ENCODE results near the gene RFX2. TPM values are rescaled to one million over a fixed set of nuclear protein-coding genes. Genes with fewer than 3 reads are reported as not detected.

The RFX2 gene
- total and polyA plus RNA-seq, 9 of the 15 experiments (the other 6 are each of a cell fraction or from before 2014, with no cell fraction given), result 3.6 to 18.7 (median 8.7) TPM

DNA sequence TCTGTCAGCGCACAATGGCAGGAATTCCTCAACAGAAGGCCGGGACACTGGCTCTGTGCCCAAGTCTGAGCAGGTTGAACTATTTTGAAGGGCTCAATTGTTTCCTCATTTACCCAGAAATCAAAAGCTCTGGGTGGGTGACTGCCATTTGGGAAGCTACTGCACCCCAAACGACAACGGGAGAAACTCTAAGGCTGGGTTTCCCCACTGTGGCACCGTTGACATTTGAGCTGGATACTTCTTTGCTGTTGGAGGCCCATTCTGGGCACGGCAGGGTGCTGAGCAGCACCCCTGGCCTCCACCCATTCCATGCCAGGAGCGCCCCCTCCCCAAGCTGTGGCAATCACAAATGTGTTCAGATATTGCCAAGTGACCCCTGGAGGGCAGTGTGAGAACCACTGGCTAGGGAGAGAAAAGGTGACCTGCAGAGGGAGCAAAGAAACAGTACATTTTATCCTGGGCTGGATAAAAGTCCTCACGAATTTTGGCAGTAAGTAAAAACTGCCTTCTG lies 62.5 kb downstream of the RFX2 start:
- Histone ChIP-seq H2AFZ (ENCODE audit: low read depth, low read length) (peak overlapping the region; percentile 66; the same call in 1 of the 2 replicates), H3K79me2 (ENCODE audit: control insufficient read depth, insufficient read depth, low read length) (no peaks in the 10 kb centered on the region; the same call in 2 of the 3 replicates), H4K20me1 (replicated peaks; ENCODE audit: control insufficient read depth, insufficient read depth, low read length) (no peaks in the 10 kb centered on the region), H3K4me1 (replicated peaks in 1 of 2; ENCODE audit: control insufficient read depth in 2 of 2, insufficient read depth in 2 of 2, low read length in 2 of 2) (peaks cover 4 to 9% of the 10 kb centered on the region in 2 experiments; a peak in 3 of 5 replicates), H3K9me3 (replicated peaks; ENCODE audit: control insufficient read depth, insufficient read depth, low read depth, low read length) (no peaks in the 10 kb centered on the region), H3K4me2 (ENCODE audit: insufficient read depth, low read length) (no peak overlapping the region), H3K27me3 (ENCODE audit: control insufficient read depth in 2 of 2, insufficient read depth in 2 of 2, low read length in 2 of 2) (no peaks in the 10 kb centered on the region), H3K27ac (ENCODE audit: extremely low read depth, low read depth, low read length) (no peak overlapping the region), H3K9ac (ENCODE audit: insufficient read depth in 1 of 2, low read depth in 2 of 2, low read length in 2 of 2) (no peak overlapping the region), H3K4me3 (no peak overlapping the region), H3K9me1 (ENCODE audit: control insufficient read depth, insufficient read depth, low read length) (no peaks in the 10 kb centered on the region), H3K36me3 (ENCODE audit: control insufficient read depth, insufficient read depth, low read length) (no peaks in the 10 kb centered on the region)
- CTCF ChIA-PET (ENCODE audit: low intra/inter-chr PET ratio), result interaction anchor here (0.6 to 6.0 kb wide), 7 partner anchors 49 to 816 kb away, joined by 3 to 152 read pairs (median 6); partner anchors contain the start of genes CATSPERD and LONP1
- in situ Hi-C loops (cut with MboI) (loop anchor here (5.0 kb wide), 1 partner anchor 255 kb away; no protein-coding TSS in a partner anchor), intact Hi-C loops (cut with micrococcal nuclease) (loop anchor here (1.0 to 10.0 kb wide), 4 partner anchors 60 to 817 kb away; no protein-coding TSS in a partner anchor)
- FAIRE-seq (peak; percentile 77), DNase-seq (ENCODE audit: extremely low read depth in 1 of 4, low spot score in 3 of 4) (peak; percentile 60 to 68 (median 62)), ATAC-seq (peak; percentile 93)
- no TSS peak for BruUV-seq (replicated peaks)
- 58% methylated on average over 8 of the region's 8 CpGs for WGBS (ENCODE audit: insufficient coverage, low coverage, missing lambda C conversion rate)
- POLR2A ChIA-PET, result interaction anchor here (0.6 to 1.3 kb wide), 4 partner anchors 11 to 78 kb away, joined by 3 to 5 read pairs (median 3); no protein-coding TSS in a partner anchor
- TF ChIP-seq SMC3 (conservative IDR thresholded peaks at IDR 0.05; ENCODE audit: insufficient read depth, low read depth, low read length), result peak; percentile 59
- TF ChIP-seq MEF2D (tag; conservative IDR thresholded peaks at IDR 0.05; ENCODE audit: low read depth), result no peak
- TF ChIP-seq, protein P1, sequence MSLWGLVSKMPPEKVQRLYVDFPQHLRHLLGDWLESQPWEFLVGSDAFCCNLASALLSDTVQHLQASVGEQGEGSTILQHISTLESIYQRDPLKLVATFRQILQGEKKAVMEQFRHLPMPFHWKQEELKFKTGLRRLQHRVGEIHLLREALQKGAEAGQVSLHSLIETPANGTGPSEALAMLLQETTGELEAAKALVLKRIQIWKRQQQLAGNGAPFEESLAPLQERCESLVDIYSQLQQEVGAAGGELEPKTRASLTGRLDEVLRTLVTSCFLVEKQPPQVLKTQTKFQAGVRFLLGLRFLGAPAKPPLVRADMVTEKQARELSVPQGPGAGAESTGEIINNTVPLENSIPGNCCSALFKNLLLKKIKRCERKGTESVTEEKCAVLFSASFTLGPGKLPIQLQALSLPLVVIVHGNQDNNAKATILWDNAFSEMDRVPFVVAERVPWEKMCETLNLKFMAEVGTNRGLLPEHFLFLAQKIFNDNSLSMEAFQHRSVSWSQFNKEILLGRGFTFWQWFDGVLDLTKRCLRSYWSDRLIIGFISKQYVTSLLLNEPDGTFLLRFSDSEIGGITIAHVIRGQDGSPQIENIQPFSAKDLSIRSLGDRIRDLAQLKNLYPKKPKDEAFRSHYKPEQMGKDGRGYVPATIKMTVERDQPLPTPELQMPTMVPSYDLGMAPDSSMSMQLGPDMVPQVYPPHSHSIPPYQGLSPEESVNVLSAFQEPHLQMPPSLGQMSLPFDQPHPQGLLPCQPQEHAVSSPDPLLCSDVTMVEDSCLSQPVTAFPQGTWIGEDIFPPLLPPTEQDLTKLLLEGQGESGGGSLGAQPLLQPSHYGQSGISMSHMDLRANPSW (CRISPR knock-in tag; IDR thresholded peaks at IDR 0.05), result no peak
- TF ChIP-seq CBX3 (IDR thresholded peaks at IDR 0.05; ENCODE audit: borderline replicate concordance in 1 of 2, low read length in 2 of 2), result 0 out of 3 replicates have a peak, but pooled peaks of 1 of the 2 experiments have one; percentile 48
- TF ChIP-seq HMG20B (CRISPR knock-in tag; IDR thresholded peaks at IDR 0.05), result no peak
- no peak for TF ChIP-seq MIER1 (IDR thresholded peaks at IDR 0.05; ENCODE audit: low read depth)
- TF ChIP-seq CTCF (IDR thresholded peaks at IDR 0.05 in 2 of 3, conservative IDR thresholded peaks at IDR 0.05 in 1 of 3; ENCODE audit: insufficient read depth in 2 of 3, low read depth in 1 of 3, low read length in 3 of 3), result peak; percentile 89 to 99 (median 99)
- TF ChIP-seq, protein P2, sequence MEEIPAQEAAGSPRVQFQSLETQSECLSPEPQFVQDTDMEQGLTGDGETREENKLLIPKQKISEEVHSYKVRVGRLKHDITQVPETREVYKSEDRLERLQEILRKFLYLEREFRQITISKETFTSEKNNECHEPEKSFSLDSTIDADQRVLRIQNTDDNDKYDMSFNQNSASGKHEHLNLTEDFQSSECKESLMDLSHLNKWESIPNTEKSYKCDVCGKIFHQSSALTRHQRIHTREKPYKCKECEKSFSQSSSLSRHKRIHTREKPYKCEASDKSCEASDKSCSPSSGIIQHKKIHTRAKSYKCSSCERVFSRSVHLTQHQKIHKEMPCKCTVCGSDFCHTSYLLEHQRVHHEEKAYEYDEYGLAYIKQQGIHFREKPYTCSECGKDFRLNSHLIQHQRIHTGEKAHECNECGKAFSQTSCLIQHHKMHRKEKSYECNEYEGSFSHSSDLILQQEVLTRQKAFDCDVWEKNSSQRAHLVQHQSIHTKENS (CRISPR knock-in tag; IDR thresholded peaks at IDR 0.05), result no peak
- TF ChIP-seq CEBPB (tag; IDR thresholded peaks at IDR 0.05), result 0 out of 2 replicates have a peak, but pooled peaks have one; percentile 30
